H1 (cell line): ENCODE data around the gene KRTAP5-4. TPM values are rescaled to one million over a fixed set of nuclear protein-coding genes. Genes with fewer than 3 reads are reported as not detected.
"Not testable (repeated sequence)": the region's sequence is repeated elsewhere in the genome, so short reads cannot be mapped to it uniquely, and the experiment has no call there.

ENCODE experiments used
- CTCF ChIA-PET: fragments of 300-600 bp; sonication (Branson Sonifier 250); formaldehyde crosslinking; loops from one replicate; lab custom pipeline; 2021; ENCODE audit not compliant: partially characterized antibody; lab: Charles Lee
- POLR2A ChIA-PET: fragments of 300-600 bp; sonication (Branson Sonifier 250); formaldehyde crosslinking; loops from one replicate; lab custom pipeline; 2021; ENCODE audit warnings: inconsistent platforms; ENCODE audit not compliant: partially characterized antibody; lab: Charles Lee
- DNase-seq, 2 experiments: peaks; one replicate each; pipeline versions ENCODE4 v3.0.0 to v3.0.0-alpha.2; 2010 to 2022; ENCODE audit warnings: low spot score in 2 of 2, low read depth in 1 of 2, mixed read lengths in 1 of 2
- FAIRE-seq: peaks from 2 replicates; lab custom pipeline; 2011; peaks lifted over from hg19 to GRCh38; lab: Jason Lieb, UNC
- H2AFZ ChIP-seq: 2 replicates; pipeline ENCODE4 v1.8.1; 2012; ENCODE audit warnings: low read length, inconsistent platforms
- H2AK5ac ChIP-seq: 2 replicates; pipeline ENCODE4 v1.6.1; 2013; ENCODE audit warnings: low read depth, low read length
- H2BK120ac ChIP-seq: replicated peaks from 2 replicates; pipeline ENCODE3; 2013; ENCODE audit warnings: low read depth, low read length, inconsistent platforms
- H2BK12ac ChIP-seq: 2 replicates; pipeline ENCODE4 v1.6.1; 2013; ENCODE audit warnings: low read depth, low read length
- H2BK15ac ChIP-seq: 2 replicates; pipeline ENCODE4 v1.6.1; 2013; ENCODE audit warnings: low read length
- H2BK20ac ChIP-seq: 2 replicates; pipeline ENCODE4 v1.6.1; 2013; ENCODE audit warnings: low read length
- H2BK5ac ChIP-seq: 2 replicates; pipeline ENCODE4 v1.6.1; 2013; ENCODE audit warnings: low read depth, low read length
- H3K14ac ChIP-seq: 2 replicates; pipeline ENCODE4 v1.6.1; 2013; ENCODE audit warnings: inconsistent platforms; ENCODE audit not compliant: insufficient read length
- H3K18ac ChIP-seq: 2 replicates; pipeline ENCODE4 v1.6.1; 2013; ENCODE audit warnings: low read length; ENCODE audit errors: extremely low read depth
- H3K23ac ChIP-seq: 2 replicates; pipeline ENCODE4 v1.6.1; 2013; ENCODE audit warnings: inconsistent platforms; ENCODE audit not compliant: insufficient read length
- H3K23me2 ChIP-seq: 2 replicates; pipeline ENCODE4 v1.6.1; 2013; ENCODE audit warnings: low read depth, low read length
- H3K27ac ChIP-seq: 2 replicates; pipeline ENCODE4 v1.6.1; 2011; ENCODE audit warnings: low read depth, low read length, inconsistent platforms
- H3K27me3 ChIP-seq, 4 experiments: replicated peaks in 1 of 4; 1 replicate in 1 of 4; 2 replicates in 3 of 4; pipeline versions ENCODE4 v1.6.1 to v1.8.1; 2011 to 2013; ENCODE audit warnings: low read length in 3 of 4, mild to moderate bottlenecking in 3 of 4, inconsistent platforms in 2 of 4, mixed read lengths in 2 of 4, moderate library complexity in 1 of 4; ENCODE audit not compliant: control insufficient read depth in 3 of 4, insufficient read depth in 3 of 4; ENCODE audit errors: extremely low read depth in 1 of 4
- H3K36me3 ChIP-seq, 4 experiments: 2 replicates each; pipeline versions ENCODE4 v1.6.1 to v1.8.1; 2011 to 2013; ENCODE audit warnings: mild to moderate bottlenecking in 4 of 4, low read length in 3 of 4, moderate library complexity in 2 of 4, control low read depth in 1 of 4, inconsistent platforms in 1 of 4; ENCODE audit not compliant: insufficient read depth in 4 of 4, control insufficient read depth in 2 of 4
- H3K4ac ChIP-seq: replicated peaks from 2 replicates; pipeline ENCODE3; 2013; ENCODE audit warnings: low read length, low read depth, mixed read lengths, inconsistent platforms; ENCODE audit not compliant: insufficient read length
- H3K4me1 ChIP-seq, 4 experiments: replicated peaks in 1 of 4; 1 replicate in 1 of 4; 2 replicates in 3 of 4; pipeline versions ENCODE4 v1.6.1 to v1.8.1; 2011 to 2013; ENCODE audit warnings: low read length in 3 of 4, inconsistent platforms in 2 of 4, mixed read lengths in 1 of 4; ENCODE audit not compliant: insufficient read depth in 4 of 4, control insufficient read depth in 3 of 4
- H3K4me2 ChIP-seq, 2 experiments: 2 replicates each; pipeline versions ENCODE4 v1.6.1 to v1.8.1; 2011 to 2013; ENCODE audit warnings: low read depth in 2 of 2, low read length in 2 of 2, control low read depth in 1 of 2, inconsistent platforms in 1 of 2, mild to moderate bottlenecking in 1 of 2; ENCODE audit not compliant: insufficient read depth in 1 of 2
- H3K4me3 ChIP-seq, 4 experiments: fragments of 200-600, 300-600 bp in 1 of 4; sonication (generic), shearing (Covaris generic), sonication (Bioruptor Twin) in 1 of 4; 2 replicates each; pipeline versions ENCODE4 v1.5.1 to v1.8.1; 2011 to 2016; ENCODE audit warnings: low read length in 4 of 4, low read depth in 3 of 4, control low read depth in 2 of 4, inconsistent platforms in 2 of 4, mild to moderate bottlenecking in 2 of 4, mixed read lengths in 1 of 4, moderate library complexity in 1 of 4; ENCODE audit not compliant: insufficient read depth in 2 of 4; ENCODE audit errors: extremely low read depth in 1 of 4
- H3K56ac ChIP-seq: replicated peaks from 2 replicates; pipeline ENCODE3; 2013; ENCODE audit warnings: low read depth, mild to moderate bottlenecking, mixed read lengths, low read length, inconsistent platforms; ENCODE audit not compliant: insufficient read length
- H3K79me1 ChIP-seq: 2 replicates; pipeline ENCODE4 v1.6.1; 2013; ENCODE audit warnings: low read depth, low read length, control low read depth
- H3K79me2 ChIP-seq, 2 experiments: 2 replicates each; pipeline versions ENCODE4 v1.6.1 to v1.8.1; 2012 to 2013; ENCODE audit warnings: low read length in 2 of 2, mild to moderate bottlenecking in 2 of 2, inconsistent platforms in 1 of 2; ENCODE audit not compliant: insufficient read depth in 2 of 2, control insufficient read depth in 1 of 2
- H3K9ac ChIP-seq, 4 experiments: replicated peaks in 1 of 4; 1 replicate in 1 of 4; 2 replicates in 3 of 4; pipeline versions ENCODE4 v1.6.1 to v1.8.1; 2011 to 2013; ENCODE audit warnings: low read depth in 3 of 4, low read length in 3 of 4, control low read depth in 2 of 4, mild to moderate bottlenecking in 2 of 4, moderate library complexity in 2 of 4, inconsistent platforms in 1 of 4; ENCODE audit errors: extremely low read depth in 1 of 4
- H3K9me3 ChIP-seq, 2 experiments: 2 replicates each; pipeline versions ENCODE4 v1.6.1 to v1.8.1; 2012 to 2013; ENCODE audit warnings: mild to moderate bottlenecking in 2 of 2, moderate library complexity in 2 of 2, control low read depth in 1 of 2, inconsistent platforms in 1 of 2, low read depth in 1 of 2, low read length in 1 of 2, mixed read lengths in 1 of 2; ENCODE audit not compliant: insufficient read depth in 2 of 2
- H4K20me1 ChIP-seq, 2 experiments: replicated peaks in 1 of 2; 2 replicates each; pipeline versions ENCODE3 to v1.8.1; 2011 to 2013; ENCODE audit warnings: inconsistent platforms in 2 of 2, low read length in 2 of 2, mild to moderate bottlenecking in 1 of 2; ENCODE audit not compliant: insufficient read depth in 2 of 2, control insufficient read depth in 1 of 2
- H4K5ac ChIP-seq: 2 replicates; pipeline ENCODE4 v1.6.1; 2013; ENCODE audit warnings: low read length, low read depth, mixed read lengths, inconsistent platforms; ENCODE audit not compliant: insufficient read length
- H4K8ac ChIP-seq: 2 replicates; pipeline ENCODE4 v1.8.0; 2013; ENCODE audit warnings: mild to moderate bottlenecking, moderate library complexity, low read length, inconsistent platforms; ENCODE audit not compliant: insufficient read depth; ENCODE audit errors: extremely low read depth
- H4K91ac ChIP-seq: replicated peaks from 2 replicates; pipeline ENCODE3; 2013; ENCODE audit warnings: low read length, mixed read lengths, inconsistent platforms; ENCODE audit not compliant: insufficient read length
- WGBS, 2 experiments: shearing (Covaris generic) in 1 of 2; methylation state at CpG; one replicate each; pipeline versions ENCODE4 v1.1.6 to v1.1.7; 2013 to 2015; ENCODE audit warnings: low lambda C conversion rate in 2 of 2, mixed read lengths in 2 of 2, inconsistent platforms in 1 of 2, low coverage in 1 of 2, missing lambda C conversion rate in 1 of 2; ENCODE audit not compliant: insufficient replicate concordance in 2 of 2, insufficient coverage in 1 of 2, insufficient read length in 1 of 2; ENCODE audit errors: extremely low coverage in 1 of 2, missing lambda C conversion rate in 1 of 2; 5-methylcytosine and 5-hydroxymethylcytosine counted together
- polyA plus RNA-seq, 7 experiments: library from polyadenylated mRNA; depleted of rRNA in 3 of 7; stranded (reverse) in 5 of 7; unstranded in 2 of 7; fragments of >200 nt in 5 of 7; fragments of 200-250 nt in 2 of 7; gene quantifications; 1 replicate in 5 of 7; 2 replicates in 1 of 7; 4 replicates in 1 of 7; pipeline versions ENCODE4 v1.2.1 to v1.2.3, GENCODE V29; 2011 to 2013; ENCODE audit warnings: missing spikeins in 2 of 7, mixed read lengths in 2 of 7
- total RNA-seq: library from RNA; stranded (reverse); fragmentation: NEBNext Ultra II Directional; extraction: Animal tissue kit (Norgen Biotek cat#: 25700); gene quantifications from 2 replicates; pipeline ENCODE4 v1.2.1, GENCODE V29; 2021

KRTAP5-4 gene
- total and polyA plus RNA-seq, 2 of the 8 experiments (the other 6 are each of a cell fraction or from before 2014, with no cell fraction given), result not detected

GRCh38 chr11:1605923-1606322, 16.0 kb downstream of the KRTAP5-4 start:
- H3K23ac ChIP-seq, H3K23me2 ChIP-seq, H3K4me1 ChIP-seq, H4K5ac ChIP-seq, H3K36me3 ChIP-seq, H3K9ac ChIP-seq, H2BK12ac ChIP-seq, H4K8ac ChIP-seq, H3K4me3 ChIP-seq, FAIRE-seq, H2BK120ac ChIP-seq, H3K9me3 ChIP-seq, POLR2A ChIA-PET, H2AFZ ChIP-seq, H4K20me1 ChIP-seq, H3K27ac ChIP-seq, H3K79me2 ChIP-seq, H4K91ac ChIP-seq, H2BK20ac ChIP-seq, H3K4me2 ChIP-seq, H3K27me3 ChIP-seq, H3K79me1 ChIP-seq, H2AK5ac ChIP-seq, H2BK15ac ChIP-seq, H2BK5ac ChIP-seq, DNase-seq, H3K14ac ChIP-seq, H3K18ac ChIP-seq, H3K56ac ChIP-seq, H3K4ac ChIP-seq: not testable (repeated sequence)
- WGBS, 2 experiments, result 79% methylated on average over 9 of the region's 13 CpGs; no CpG with 5 or more reads in 1 of the 2 experiments
- CTCF ChIA-PET, result interaction anchor here (1.1 to 1.7 kb wide), 5 partner anchors 10 to 34 kb away, joined by 3 to 7 read pairs (median 3); partner anchors contain the start of gene KRTAP5-5
